ENCODE results near the gene GZMH. TPM values are rescaled to one million over a fixed set of nuclear protein-coding genes. Genes with fewer than 3 reads are reported as not detected.

GZMH gene
- total RNA-seq, 1 donor from 2014 or later = 0.96 TPM

DNA sequence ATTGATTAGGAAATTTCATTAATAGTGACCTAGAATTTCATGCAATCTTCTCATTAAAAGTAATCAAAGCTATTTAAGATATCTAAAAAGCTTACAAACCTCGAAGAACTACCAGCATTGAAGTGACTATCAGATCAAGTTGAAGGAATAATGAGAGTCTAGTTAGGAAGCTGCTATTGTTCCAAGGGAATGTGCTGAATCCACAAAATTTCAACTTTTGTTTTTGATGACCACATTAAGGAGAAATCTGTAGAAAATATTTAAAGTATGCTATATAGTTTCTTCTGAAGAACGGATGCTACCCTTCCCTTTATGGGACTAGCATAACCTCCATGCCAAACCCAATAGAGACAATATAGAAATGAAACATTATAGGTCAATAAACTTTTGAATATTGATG is 30.9 kb downstream of the GZMH start:
- H3K27me3 ChIP-seq = no peaks in the 10 kb centered on the region
- H3K36me3 ChIP-seq = no peaks in the 10 kb centered on the region
- H3K4me1 ChIP-seq = no peaks in the 10 kb centered on the region
- H3K4me3 ChIP-seq = no peak overlapping the region
- TF ChIP-seq, protein P1, sequence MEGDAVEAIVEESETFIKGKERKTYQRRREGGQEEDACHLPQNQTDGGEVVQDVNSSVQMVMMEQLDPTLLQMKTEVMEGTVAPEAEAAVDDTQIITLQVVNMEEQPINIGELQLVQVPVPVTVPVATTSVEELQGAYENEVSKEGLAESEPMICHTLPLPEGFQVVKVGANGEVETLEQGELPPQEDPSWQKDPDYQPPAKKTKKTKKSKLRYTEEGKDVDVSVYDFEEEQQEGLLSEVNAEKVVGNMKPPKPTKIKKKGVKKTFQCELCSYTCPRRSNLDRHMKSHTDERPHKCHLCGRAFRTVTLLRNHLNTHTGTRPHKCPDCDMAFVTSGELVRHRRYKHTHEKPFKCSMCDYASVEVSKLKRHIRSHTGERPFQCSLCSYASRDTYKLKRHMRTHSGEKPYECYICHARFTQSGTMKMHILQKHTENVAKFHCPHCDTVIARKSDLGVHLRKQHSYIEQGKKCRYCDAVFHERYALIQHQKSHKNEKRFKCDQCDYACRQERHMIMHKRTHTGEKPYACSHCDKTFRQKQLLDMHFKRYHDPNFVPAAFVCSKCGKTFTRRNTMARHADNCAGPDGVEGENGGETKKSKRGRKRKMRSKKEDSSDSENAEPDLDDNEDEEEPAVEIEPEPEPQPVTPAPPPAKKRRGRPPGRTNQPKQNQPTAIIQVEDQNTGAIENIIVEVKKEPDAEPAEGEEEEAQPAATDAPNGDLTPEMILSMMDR (IDR thresholded peaks at IDR 0.05) = no peak
- intact Hi-C loops (cut with DNase I) = no loop called here
- H3K27ac ChIP-seq = no peak overlapping the region
- no peaks in the 10 kb centered on the region for H3K9me3 ChIP-seq
- no peak for DNase-seq (ENCODE audit: low spot score in 2 of 2)

DNA sequence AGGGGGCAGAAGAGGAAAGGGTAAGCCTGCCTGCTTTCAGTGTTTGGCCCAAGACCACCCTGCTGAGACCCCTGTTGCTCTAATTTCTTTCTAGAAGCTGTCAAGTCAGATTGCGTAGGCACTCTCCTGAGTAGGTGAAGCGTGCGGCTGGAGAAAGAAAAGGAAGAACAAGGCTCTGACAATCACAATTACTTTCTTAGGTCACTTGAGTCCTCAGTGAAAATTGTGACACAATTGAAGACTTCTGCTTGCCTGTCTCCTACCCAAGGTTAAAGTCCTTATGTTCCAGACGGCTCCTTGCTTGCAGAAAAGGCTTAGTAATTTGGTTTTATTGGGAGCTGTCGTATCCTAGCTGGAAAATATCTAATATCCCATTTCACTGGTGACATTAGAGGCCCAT is 32.7 kb downstream of the GZMH start:
- Histone ChIP-seq H3K36me3 (no peaks in the 10 kb centered on the region), H3K9me3 (no peaks in the 10 kb centered on the region), H3K27me3 (no peaks in the 10 kb centered on the region), H3K4me1 (no peaks in the 10 kb centered on the region), H3K27ac (no peak overlapping the region), H3K4me3 (no peak overlapping the region)
- intact Hi-C loops (cut with DNase I) = no loop called here
- DNase-seq (ENCODE audit: low spot score in 2 of 2) = no peak
- TF ChIP-seq, protein P1 (IDR thresholded peaks at IDR 0.05) = no peak

DNA sequence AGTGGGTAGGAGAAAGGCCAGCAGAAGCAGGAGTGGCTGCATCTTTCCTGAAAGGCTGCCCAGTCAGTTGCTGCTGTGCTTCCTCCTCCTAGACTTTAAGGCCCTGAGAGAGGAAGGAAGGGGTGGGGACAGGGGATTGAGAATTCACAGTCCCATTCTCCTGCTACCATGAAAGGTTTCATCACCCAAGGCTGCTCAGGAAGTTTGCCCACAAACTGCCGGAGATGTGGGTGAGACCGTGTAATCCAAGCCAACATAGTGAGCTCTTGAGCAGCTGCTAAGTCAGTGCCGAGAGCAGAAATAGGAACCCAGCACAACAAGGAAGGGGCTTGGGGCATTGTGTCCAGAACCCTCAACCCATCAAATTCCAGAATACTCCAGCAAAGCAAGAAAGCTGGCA is 33.3 kb downstream of the GZMH start, which contains the start of gene CTSG:
Gene CTSG (minus strand): TSS at position 69 of the 400 bp plus-strand sequence. CDS start 27 bp downstream, at position 42.
- Histone ChIP-seq H3K36me3 (no peaks in the 10 kb centered on the region), H3K27ac (no peak within 1 kb of the TSS), H3K27me3 (no peaks in the 10 kb centered on the region), H3K4me3 (no peak within 1 kb of the TSS), H3K4me1 (no peaks in the 10 kb centered on the region), H3K9me3 (no peaks in the 10 kb centered on the region)
- intact Hi-C loops (cut with DNase I) = no loop called here
- TF ChIP-seq, protein P1 (IDR thresholded peaks at IDR 0.05) = no peak
- DNase-seq (ENCODE audit: low spot score in 2 of 2) = no peak

DNA sequence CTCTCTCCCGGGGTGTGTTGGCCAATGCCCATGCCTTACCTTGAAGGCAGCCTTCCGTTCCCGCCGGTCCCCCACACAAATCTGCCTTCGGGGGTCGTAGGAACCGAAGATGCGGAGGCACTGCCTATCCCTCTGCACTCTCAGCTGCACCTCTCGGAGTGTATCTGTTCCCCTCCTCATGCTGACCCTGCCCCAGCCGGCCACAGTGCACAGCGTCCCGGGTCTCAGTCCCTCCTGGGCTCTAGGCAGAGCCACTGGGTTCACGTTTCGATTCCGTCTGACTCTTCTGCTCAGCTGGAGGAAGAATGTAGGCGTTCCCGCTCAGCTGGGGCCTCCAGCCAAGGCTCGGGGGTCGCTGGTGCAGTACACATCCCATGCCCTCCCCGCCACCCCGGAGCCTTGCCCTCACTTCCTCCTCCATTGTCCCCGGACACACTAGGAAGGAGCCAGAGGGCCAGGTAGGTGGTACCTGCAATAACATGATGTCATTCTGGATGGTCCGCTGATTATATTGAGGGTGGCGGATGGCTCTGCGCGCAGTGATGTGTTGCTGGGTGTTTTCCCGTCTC is 35.2 kb downstream of the GZMH start:
- Histone ChIP-seq H3K9me3 (no peaks in the 10 kb centered on the region), H3K4me3 (no peak overlapping the region), H3K27me3 (no peaks in the 10 kb centered on the region), H3K4me1 (no peaks in the 10 kb centered on the region), H3K36me3 (no peaks in the 10 kb centered on the region), H3K27ac (no peak overlapping the region)
- no peak for DNase-seq (ENCODE audit: low spot score in 2 of 2)
- TF ChIP-seq, protein P1 (IDR thresholded peaks at IDR 0.05) = no peak
- intact Hi-C loops (cut with DNase I) = no loop called here

DNA sequence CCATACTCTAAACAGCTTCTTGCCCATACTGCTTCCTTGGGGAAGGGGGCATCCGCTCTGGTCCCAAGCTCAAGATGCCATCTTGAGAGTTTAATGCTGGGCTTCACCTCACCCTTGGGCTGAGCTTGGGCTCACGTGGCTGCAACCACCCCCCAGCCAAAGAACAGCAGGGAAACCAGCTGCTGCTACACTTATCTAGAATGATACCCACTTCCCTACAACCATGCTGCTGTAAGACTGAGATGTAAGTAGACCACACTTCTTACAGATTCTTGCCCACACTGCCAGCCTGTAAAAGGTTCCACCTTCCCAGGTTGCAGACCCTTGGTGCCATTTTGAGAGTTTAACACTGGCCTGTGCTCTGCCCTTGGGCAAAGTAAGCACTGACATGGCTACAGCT is 43.2 kb downstream of the GZMH start:
- intact Hi-C loops (cut with DNase I) = no loop called here
- Histone ChIP-seq H3K4me3 (no peak overlapping the region), H3K9me3 (peaks cover 0 to 19% of the 10 kb centered on the region in 2 donors)

More for the DNA sequence above, 43.2 kb downstream of the GZMH start:
- TF ChIP-seq, protein P1 (IDR thresholded peaks at IDR 0.05) = no peak
- no peaks in the 10 kb centered on the region for H3K36me3 ChIP-seq
- no peak for DNase-seq (ENCODE audit: low spot score in 2 of 2)
- H3K4me1 ChIP-seq = no peaks in the 10 kb centered on the region
- no peaks in the 10 kb centered on the region for H3K27me3 ChIP-seq
- no peak overlapping the region for H3K27ac ChIP-seq

Data from ascending aorta (tissue), 2 donors.